NCI-H1930 (cell line): ENCODE data around the gene NCLN.
"Not testable (repeated sequence)": the region's sequence is repeated elsewhere in the genome, so short reads cannot be mapped to it uniquely, and the experiment has no call there.

Experiments
- DNase-seq, 2 experiments: peaks; one replicate each; lab custom pipeline; 2025; lab: John Stamatoyannopoulos, UW

The NCLN gene

GRCh38 chr19:3198901-3199700 lies 13.4 kb downstream of the NCLN start:
- DNase-seq: no peak

DNA sequence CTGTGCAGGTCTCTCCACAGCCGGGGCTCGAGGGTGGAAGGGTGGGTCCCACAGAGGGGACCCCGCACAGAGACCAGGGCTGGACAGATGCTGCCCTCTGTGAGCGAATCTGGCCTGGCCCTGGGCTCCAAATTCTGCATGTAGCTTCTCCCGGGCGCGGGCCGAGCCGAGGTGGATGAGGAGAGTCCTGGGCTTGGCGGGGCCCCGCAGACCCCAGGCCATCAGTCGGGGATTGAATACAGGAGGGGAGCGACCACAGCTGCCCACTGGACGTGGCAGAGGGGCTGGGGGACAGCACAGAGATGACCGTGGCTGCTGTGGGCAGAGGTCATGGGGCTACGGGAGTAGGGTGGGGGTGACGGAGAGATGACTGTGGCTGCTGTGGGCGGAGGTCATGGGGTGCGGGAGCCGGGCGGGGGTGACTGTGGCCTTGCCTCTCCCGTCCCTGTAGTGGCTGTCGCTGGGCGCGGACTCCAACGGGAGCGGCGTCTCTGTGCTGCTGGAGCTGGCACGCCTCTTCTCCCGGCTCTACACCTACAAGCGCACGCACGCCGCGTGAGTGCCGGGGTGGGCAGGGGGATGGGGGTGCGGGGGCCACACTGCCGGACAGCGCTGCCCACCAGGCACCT lies 15.5 kb downstream of the NCLN start:
- no peak for DNase-seq

- no peak for DNase-seq
Measured at GRCh38 chr19:3201911-3202310, 16.2 kb downstream of the NCLN start.

DNA sequence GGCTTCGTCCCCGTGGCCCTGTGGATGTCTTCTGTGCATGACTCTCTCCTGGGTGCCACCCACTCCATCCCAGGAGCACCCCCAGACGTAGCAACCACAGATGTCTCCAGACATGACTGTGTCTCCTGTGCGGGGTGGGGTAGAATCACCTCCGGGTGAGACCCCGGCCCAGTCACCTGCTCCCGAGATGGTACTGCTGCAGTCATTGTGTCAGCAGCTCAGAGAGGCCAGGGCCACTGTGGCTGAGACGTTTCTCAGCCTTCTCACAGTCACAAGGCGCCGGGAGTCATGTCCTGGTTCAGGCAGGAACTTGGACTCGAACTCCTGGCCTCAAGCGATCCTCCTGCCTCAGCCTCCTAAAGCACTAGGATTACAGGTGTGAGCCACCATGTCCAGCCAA lies 16.6 kb downstream of the NCLN start:
- DNase-seq: no peak

DNA sequence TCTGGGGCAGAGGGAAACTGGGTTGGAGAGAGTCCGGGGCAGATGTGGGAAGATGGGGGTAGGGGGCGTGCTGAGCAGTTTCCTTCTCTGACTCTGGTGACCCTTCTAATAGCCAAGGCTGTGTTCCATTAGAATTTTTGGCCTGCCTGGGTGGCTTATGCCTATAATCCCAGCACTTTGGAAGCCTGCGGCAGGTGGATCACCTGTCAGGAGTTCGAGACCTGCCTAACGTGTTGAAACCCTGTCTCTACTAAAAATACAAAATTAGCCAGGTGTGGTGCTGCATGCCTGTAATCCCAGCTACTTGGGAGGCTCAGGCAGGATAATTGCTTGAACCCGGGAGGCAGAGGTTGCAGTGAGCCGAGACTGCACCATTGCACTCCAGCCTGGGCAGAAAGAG lies 17.2 kb downstream of the NCLN start:
- not testable (repeated sequence) for DNase-seq

GRCh38 chr19:3203805-3204645 lies 18.3 kb downstream of the NCLN start:
- DNase-seq: no peak

GRCh38 chr19:3204646-3205275 lies 19.0 kb downstream of the NCLN start:
- DNase-seq: no peak

- no peak for DNase-seq
Measured at GRCh38 chr19:3206216-3206953, 20.7 kb downstream of the NCLN start.

DNA sequence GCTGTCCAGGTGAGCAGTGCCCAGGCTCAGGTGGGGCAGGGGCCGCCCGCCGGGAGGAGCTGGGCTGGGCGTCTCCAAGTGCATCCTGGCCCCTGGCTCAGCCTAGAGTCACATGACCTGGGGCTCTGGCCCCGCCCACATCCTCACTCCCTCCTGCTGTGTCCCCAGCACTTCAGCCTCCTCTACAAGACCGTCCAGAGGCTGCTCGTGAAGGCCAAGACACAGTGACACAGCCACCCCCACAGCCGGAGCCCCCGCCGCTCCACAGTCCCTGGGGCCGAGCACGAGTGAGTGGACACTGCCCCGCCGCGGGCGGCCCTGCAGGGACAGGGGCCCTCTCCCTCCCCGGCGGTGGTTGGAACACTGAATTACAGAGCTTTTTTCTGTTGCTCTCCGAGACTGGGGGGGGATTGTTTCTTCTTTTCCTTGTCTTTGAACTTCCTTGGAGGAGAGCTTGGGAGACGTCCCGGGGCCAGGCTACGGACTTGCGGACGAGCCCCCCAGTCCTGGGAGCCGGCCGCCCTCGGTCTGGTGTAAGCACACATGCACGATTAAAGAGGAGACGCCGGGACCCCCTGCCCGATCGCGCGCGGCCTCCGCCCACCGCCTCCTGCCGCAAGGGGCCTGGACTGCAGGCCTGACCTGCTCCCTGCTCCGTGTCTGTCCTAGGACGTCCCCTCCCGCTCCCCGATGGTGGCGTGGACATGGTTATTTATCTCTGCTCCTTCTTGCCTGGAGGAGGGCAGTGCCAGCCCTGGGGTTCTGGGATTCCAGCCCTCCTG lies 21.9 kb downstream of the NCLN start:
- no peak for DNase-seq

- no peak for DNase-seq
Measured at GRCh38 chr19:3208317-3209207, 22.8 kb downstream of the NCLN start.

DNA sequence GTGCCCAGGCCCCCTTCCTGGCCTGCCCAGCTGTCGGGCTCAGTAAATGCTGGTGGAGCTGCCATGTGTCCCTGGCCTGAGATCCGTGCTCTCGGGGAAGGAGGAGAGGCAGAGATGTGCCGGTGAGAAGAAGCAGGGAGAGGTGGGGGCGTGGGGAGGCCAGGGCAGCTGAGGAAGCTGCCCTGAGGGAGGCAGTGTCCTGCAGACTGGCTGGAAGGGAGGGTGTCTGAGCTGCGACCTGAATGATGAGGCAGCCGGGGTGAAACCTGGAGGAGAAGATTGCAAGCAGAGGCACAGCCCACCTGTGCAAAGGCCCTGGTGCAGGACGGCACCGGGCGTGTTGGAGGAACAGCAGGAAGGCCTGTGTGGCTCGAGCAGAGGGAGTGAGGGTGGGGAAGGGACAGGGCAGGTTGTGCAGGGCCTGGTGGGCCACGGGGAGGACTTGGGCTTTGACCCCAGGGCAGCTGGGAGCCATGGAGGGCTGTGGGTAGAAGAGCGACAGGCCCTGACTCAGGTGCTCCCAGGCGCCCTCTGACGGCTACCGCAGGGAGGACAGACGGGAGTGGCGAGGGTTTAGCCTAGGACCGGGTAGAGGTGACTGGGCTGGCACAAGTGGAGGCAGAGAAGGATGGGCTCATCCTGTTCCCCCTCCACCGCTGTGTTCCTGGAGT lies 24.8 kb downstream of the NCLN start:
- DNase-seq: no peak

GRCh38 chr19:3211191-3211590 lies 25.5 kb downstream of the NCLN start:
- no peak for DNase-seq

DNA sequence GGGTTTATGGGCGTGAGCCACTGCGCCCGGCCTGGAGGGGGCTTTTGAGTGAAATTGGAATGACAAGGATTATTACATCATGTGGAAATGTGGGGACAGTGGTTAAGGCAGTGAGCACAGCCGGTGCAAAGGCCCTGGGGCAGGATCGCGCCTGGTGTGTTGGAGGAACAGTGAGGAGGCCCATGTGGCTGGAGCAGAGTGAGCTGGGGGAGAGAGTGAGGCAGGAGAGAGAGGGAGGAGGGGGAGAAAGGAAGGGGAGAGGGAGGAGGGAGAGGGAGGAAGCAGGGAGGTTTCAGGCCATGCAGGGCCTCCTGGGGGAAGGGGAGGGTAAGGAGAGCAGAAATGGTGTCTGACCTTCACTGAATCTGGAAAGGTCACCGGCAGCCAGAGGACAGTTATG lies 27.4 kb downstream of the NCLN start:
- no peak for DNase-seq

DNA sequence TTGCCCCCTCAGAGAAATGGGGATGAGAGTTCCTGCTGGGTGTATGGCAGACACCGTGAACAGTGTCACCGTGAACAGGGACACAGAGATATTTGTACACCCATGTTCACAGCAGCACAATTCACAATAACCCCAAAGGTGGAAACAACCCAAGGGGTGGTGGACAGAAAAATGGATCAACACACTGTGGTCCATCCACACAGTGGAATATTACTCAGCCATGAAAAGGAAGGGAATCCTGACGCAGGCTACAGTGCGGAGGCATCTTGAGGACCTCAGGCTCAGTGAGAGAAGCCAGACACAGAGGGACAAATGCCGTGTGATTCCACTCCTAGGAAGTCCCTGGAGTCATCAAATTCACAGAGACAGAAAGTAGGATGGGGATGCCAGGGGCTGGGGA lies 31.1 kb downstream of the NCLN start:
- no peak for DNase-seq

DNA sequence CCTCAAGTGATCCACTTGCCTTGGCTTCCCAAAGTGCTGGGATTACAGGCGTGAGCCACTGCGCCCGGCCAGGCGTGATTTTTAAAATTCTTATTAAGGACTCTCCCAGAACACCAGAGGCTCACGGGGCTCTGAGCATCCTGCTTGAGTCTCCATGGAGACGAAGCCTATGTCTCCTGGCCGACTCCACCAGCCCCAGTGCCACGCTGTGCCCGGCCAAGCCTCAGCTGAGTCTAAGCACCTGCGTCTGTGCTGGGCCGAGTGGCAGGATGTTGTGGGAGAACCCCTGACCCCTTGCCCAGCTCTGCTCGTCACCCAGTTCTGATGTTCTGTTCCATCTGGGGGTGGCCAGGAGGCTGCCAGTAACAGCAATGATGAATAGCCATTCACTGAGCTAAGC lies 34.8 kb downstream of the NCLN start:
- DNase-seq: no peak

DNA sequence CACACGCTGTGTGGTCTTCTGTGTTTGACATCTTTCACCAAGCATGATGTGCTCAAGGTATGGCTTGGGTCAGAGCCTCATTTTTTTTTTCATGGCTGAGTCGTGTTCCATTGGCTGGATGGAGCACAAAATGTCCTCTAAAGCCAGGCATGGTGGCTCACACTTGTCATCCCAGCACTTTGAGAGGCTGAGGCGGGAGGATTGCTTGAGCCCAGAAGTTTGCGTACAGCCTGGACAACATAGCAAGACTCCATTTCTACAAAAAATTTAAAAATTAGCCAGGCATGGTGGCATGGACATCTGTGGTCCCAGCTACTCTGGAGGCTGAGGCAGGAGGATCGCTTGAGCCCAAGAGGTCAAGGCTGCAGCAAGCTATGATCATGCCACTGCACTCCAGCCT lies 35.8 kb downstream of the NCLN start:
- DNase-seq: not testable (repeated sequence)

DNA sequence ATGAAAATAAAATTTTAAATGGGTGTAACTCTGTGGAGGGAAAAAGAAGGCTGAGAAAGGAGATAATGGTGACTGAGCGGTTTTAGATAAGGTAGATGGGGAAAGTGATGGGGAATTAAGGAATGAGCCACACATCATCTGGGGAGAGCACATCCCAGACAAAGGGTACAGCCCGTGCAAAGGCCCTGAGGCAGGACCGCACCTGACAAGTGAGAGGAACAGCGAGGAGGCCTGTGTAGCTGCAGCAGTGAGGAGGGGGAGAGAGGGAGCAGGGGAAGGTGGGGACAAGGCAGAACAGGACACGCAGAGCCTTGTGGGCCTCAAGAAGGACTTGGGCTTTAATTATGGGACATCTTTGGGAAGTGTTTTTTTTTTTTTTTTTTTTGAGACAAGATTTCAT lies 37.0 kb downstream of the NCLN start:
- DNase-seq: no peak

DNA sequence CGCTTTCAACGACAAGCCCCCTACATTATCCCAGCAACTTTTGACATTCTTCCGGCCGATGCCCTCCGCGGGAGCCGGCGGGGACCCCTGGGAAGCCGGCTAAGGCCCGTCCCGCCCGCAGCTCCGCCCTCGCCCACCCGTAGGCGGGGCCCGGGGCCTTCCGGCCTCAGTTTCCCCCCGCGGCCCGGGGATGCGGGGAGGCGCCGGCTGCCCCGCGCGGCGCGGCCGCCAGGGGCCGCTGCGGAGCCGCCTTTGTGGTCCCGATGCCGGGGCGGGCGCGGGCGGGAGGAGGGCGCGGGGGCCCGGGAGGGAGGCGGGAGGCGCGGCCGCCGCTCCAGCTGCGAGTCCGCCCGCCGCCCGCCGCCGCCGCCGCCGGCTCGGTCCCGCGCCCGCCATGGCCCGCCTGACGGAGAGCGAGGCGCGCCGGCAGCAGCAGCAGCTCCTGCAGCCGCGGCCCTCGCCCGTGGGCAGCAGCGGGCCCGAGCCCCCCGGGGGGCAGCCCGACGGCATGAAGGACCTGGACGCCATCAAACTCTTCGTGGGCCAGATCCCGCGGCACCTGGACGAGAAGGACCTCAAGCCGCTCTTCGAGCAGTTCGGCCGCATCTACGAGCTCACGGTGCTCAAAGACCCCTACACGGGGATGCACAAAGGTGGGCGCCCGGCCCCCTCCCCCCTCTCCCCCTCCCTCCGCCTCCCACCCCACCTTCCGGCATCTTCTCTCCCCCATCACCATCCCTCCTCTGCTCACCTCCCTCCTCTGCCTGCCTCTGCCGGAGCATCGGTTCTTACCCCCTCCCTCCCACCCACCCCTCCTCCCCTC lies 38.8 kb downstream of the NCLN start, which contains the start of gene CELF5:
Gene CELF5 (plus strand): TSS at position 316 of the 823 bp plus-strand sequence. CDS start 79 bp downstream, at position 395.
- DNase-seq: peak; percentile 22 to 32
